CD4-positive, alpha-beta T cell treated with Interleukin-4 for 4 hours (primary cell): ENCODE measurements around the gene UBAP2.

Source experiments
- DNase-seq: peaks from one replicate; pipeline ENCODE4 v3.0.0-alpha.2; 2020

UBAP2 gene, protein sequence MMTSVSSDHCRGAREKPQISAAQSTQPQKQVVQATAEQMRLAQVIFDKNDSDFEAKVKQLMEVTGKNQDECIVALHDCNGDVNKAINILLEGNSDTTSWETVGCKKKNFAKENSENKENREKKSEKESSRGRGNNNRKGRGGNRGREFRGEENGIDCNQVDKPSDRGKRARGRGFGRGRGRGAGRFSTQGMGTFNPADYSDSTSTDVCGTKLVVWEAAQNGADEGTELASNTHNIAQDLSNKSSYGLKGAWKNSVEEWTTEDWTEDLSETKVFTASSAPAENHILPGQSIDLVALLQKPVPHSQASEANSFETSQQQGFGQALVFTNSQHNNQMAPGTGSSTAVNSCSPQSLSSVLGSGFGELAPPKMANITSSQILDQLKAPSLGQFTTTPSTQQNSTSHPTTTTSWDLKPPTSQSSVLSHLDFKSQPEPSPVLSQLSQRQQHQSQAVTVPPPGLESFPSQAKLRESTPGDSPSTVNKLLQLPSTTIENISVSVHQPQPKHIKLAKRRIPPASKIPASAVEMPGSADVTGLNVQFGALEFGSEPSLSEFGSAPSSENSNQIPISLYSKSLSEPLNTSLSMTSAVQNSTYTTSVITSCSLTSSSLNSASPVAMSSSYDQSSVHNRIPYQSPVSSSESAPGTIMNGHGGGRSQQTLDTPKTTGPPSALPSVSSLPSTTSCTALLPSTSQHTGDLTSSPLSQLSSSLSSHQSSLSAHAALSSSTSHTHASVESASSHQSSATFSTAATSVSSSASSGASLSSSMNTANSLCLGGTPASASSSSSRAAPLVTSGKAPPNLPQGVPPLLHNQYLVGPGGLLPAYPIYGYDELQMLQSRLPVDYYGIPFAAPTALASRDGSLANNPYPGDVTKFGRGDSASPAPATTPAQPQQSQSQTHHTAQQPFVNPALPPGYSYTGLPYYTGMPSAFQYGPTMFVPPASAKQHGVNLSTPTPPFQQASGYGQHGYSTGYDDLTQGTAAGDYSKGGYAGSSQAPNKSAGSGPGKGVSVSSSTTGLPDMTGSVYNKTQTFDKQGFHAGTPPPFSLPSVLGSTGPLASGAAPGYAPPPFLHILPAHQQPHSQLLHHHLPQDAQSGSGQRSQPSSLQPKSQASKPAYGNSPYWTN

DNA sequence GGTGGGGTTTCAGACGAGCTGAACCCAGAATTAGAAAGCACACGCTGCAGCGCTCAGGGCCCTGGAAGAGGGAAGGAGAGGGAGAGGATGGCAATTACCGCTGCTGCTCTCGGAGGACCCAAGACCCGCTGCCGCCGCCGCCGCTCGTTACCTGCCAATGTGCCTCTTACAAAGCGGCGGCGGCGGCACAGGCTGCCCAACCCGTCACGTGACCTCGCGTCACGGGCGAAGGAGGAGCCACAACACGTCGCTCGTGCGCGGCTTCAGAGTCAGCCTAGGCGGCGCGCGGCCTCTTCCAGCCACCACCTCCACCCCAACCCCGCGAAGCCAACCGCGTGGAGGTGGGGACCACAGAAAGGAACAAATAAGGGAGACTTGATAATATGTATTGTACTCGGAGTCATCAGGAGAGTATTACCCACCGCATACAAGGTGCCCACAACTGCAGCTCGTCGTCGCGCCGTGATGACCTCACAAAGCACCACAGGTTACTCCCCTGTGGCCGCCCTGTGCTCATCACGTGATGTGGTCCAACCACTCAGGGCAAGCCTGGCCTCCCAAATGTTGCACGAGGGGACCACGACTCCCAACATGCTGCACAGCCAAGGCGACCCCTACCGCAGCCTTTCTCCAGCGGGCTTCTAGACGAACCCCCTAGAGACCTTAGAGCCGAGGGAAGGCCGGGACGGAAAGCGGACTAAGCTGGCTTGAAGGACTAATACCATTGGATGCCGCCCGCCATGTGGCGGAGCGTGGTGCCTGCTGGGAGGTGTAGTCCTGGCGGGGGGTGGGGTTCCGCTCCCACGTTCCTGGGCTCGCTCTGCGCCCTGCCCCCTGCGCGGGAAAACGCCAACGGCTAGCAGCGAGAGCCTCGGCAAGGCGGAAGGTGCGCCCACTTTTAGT lies at the start of gene UBAP2:
UBAP2 (minus strand) TSS at position 161 of the 903 bp plus-strand sequence. CDS start 31,739 bp downstream, outside the sequence.
- DNase-seq, result peak; percentile 93

DNA sequence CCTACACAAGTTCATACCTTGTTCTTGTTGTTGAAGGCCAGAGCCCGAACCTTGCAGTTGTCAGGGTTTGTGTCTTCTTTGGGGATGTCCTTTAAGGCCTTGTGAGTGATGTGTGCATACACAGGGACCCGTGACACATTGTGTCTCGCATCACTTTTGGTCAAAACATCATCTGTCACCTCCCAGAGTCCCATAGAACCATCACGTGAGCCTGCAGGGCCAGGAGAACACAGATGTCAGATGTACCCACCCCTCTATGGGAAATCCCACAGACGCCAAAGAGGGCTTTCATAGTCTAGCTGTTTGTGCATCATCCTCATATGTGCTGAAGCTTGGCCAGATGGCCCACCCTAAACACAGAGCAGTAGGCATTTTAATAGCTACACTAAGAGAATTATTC lies 49.6 kb upstream of the UBAP2 start:
- DNase-seq, result no peak

DNA sequence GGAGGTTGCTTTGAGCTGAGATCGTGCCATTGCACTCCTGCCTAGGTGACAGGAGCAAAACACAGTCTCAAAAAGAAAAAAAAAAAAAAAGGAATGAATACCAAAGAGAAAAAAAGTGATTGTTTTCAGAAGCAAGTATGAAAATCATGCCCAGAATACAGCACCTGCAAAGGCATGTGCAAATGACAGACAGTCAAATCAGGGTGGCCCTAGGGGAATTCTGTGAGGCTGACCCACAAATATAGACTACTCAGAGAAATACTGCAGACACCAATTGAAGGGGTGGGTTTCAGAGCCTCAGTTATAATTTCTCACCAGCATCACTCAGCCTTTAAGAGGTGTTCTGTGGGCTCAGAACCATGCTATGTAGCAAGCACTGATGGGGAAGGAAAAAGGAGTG lies 49.2 kb upstream of the UBAP2 start:
- DNase-seq, result no peak

DNA sequence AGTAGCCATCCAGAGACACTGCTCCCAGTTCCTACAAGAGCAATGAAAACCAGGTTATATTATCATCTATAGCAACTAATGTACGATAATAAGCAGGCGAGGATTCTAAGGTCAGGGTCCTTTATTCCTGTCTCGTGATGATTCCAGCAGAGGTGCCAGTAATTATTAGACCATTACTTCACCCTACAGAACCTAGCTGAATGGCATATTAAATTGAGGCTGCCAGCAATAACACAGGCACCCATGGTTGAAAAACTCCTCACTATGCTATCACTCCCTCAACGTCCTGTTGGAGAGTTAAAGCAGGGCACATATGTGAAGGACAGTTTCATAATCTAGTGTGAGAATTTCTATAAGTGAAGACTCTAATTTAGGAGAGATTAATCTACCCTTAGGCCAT lies 48.1 kb upstream of the UBAP2 start:
- no peak for DNase-seq

DNA sequence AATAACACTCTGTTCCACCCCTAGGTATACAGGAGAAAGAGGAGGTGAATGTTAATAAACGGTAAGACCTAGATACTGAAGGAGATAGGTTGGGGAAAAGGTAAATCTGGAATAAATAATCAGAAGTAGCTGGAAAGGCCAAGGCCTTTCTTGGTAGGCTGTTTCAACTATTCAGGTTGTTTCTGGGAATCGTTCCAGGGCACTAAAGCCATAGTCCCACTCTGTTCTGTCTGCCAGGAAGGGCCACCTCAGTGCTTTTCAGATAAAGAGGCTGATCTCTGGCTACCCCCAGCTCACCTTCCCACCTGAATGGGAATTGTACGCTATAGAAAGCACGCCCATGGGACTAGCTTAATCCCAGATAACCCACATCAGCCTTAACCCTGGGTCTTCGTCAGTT lies 44.9 kb upstream of the UBAP2 start:
- DNase-seq, result no peak

DNA sequence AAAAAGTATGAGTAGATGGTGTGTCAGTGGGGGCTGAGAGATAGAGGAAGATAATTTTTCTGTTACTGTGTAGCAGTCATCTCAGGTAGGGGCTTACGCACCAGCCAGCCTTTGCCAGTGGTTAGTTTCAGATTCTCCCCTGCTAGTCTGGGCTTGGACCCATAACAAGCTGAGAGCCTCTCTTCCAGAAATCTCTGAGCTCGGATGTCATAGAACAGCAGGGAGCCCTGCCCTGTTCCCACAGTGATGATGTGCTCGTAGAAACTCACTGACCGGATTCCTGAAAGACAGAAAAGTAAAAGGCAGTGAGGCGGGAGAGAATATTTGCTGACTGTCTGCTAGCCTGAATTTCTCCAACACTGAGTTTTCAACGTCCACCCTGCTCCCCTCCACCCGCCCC lies 40.6 kb upstream of the UBAP2 start:
- DNase-seq, result no peak

DNA sequence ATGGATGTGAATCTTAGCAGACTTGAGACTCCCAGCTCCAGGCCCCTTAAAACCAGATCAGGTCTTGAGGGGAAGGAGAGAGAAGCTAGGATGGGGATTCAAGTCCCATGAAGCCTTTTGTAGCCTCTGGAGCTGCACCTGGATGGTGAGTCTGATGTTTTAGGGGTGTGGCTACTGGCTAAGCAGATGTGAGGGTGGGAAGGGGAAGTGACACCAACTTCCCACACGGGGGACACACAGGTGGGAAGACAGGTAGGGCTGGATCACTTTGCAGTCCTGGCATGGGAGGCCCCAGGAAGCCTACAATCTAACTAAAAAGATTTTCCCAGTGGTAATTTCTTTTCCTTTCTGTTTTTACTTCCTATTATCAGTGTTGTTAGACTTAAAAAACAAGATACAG lies 38.7 kb upstream of the UBAP2 start:
- DNase-seq, result no peak

DNA sequence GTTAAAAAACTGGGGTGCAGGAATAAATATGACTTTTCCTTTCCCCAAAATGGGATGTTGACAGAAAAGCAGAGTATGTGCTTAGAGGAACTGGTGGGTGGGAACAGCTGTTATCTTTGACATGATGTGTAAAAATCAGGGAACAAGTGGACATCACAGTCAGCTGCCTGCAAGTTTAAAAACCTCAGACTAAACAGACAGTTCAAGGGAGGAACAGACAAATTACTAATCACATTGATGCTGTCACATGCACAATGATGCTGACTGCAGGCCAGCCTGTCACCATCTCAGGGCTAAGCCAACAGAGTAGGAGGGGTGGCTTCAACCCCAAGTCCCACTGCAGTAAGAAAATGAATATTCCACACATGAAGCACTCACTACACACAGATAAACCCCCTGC lies 38.2 kb upstream of the UBAP2 start:
- DNase-seq, result no peak

DNA sequence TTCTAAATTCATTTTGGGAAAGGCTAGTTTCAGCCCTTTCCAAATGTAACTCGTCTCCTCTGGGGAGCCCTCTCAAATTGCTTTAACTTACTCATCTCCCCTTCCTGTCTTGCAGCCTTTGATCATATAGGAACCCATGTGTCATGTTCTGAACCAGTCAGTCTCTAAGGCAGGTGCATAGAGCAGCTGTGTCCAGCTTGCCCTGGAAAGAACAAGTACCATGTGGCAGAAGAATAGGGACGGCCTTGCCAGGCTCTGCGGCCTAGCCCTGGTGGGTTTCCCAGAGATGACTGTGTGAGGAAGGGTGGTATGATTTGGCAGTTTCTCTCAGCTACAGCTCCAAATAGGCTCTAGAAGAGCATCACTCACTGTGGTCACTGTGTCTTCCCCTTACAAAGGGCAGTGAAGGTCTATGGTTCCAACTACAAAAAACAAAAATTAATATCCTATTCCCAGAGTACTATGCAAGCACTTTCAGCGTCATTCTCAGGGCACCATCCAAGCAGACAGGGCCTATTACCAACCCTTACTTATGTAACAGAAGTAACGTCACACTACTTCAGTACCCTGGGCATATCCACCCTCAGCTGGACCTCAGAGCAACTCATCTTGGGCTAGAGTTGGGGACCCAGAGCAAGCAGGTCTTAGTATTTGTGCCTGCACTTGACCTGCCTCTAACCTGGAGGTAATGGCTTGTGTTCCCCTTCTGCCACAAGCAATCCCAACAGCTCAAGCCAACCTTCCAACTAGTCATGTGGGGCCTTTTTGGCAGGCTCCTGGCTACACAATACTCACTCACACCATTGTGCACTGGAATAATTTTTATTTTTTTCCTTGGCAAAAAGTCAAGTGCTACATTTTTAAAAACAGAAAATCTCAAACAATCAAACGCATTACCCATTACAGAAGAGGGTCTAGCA lies 37.2 kb upstream of the UBAP2 start:
- DNase-seq, result no peak

DNA sequence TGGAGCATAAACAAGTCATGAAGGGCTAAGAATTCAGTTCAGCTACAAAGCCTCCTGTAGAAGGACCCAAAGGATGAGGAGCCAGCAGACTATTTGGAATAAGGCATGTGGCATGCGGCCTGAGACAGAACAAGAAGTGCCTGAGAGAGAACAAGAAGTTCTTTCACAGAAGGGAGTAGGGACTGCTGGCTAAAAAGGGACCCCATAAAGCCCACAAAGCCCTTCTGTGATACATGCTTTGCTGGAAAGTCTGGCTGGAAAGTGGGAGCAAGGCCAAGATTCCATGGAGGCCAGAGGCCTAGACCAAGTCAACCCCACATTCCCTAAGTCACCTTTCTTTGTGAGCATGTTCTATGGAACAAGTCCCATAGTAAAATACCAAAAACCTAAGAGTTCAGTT lies 35.9 kb upstream of the UBAP2 start:
- no peak for DNase-seq

DNA sequence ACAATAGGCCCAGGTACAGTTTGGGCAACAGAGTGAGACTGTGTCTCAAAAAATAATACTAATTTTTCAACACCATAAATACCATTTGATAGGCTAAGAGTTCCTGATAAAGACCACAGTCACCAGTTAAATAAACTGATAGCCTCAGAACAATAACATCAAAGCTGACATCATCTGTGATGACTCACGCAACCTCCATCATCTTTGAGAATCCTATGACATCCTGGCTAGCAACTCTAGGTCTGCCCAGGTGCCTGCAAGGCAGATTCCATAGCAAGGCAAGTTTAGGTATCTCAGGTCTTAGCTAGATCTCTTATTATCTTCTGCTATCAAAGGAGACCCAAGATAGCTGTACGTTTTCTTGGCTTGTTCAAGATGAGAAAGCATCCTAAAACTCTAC lies 30.5 kb upstream of the UBAP2 start:
- no peak for DNase-seq

DNA sequence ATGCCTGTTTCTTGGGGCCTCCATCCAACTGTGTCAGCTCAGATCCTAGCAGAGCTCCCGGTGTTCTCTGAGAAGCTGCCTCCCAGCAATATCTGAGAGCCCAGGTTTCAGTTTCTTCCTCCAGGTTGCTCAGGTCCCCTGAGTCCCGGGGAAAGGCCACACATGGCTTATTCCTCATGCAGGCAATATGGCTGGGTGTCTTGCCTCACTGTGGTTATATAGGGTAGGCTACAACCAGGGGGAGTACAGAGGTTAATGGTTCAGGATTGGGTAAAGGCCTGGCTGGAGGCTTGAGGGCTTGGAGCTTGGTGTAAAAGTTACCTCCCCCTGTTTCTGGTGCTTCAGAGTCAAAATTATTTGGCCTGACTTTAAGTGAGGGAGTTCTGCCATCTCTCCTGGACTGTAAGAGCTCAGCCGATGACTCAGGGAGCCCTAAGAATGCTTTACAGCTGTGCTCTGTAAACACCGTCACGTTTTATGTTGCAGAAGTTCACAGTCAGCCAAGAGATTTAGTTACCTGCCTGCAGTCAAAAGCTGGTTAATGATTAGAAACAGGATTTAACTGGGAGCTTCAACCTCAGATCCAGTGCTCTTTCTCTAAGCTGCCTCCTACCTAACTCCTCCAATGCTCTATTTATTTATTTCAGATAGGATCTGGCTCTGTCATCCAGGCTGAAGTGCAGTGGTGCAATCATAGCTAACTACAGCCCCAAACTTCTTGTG lies 24.3 kb upstream of the UBAP2 start:
- no peak for DNase-seq

DNA sequence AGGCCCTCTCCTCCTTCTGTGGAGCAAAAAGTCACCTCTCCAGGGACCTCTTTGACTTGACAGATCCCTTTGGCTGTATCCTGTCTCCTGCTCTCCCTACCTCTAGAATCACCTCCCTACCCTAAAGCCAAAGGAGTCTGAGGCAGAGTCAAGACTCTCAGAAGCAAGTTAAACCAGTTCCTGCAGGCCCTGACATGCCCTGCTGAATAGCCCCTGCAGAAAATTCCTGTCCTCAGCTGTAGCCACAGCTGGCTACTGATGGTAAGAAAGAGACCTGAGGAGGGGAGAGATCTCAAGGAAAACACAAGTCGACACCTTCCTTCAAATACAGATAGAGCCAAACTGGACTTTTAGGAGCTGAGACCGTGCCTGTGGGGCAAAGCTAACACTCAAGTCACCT lies 23.7 kb upstream of the UBAP2 start:
- no peak for DNase-seq

DNA sequence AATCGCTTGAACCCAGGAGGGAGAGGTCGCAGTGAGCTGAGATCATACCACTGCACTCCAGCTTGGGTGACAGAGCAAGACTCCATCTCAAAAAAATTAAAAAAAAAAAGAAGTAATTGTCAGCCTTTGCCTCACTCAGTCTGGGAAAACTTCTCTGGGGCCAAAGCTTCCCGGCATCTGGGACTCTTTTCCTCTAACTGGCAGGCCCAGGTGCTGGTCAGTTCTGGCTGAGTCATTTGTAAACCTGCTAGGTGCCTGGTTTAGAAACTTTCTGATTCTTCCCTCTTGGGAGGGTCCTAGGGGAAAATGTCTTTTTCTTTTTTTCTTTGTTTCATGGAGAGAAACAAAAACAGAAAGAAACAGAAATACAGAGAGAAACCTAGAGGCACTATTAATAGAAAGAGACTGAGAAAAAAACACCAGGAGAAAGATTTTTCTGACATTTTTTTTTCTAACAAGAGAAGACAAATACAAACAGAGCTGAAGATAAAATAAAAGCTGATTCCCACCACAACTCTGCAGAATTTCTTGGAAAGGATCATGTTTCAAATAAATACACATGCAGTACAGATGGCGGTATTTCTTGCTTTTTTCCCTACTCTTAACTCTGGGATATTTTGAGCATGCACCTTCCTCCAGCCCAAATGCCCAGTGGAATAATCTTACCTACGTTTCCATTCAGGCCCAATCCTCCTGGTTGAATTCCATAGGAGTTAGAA lies 22.1 kb upstream of the UBAP2 start:
- no peak for DNase-seq

DNA sequence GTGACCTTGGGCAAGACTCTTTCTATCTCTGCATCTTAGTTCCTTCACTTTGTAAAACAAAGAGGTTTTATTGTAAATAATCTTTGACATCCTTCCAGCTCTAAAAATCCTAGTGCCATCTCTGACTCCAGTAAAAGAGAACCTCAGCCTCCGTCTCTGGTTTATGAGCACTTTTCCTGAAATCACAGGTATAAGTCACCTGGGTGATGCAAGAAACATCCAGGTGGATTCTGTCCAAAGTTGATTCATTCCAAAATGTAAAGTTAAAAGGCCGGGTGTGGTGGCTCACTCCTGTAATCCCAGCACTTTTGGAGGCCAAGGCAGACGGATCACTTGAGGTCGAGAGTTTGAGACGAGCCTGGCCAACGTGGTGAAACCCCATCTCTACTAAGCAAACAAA lies 21.1 kb upstream of the UBAP2 start:
- no peak for DNase-seq

DNA sequence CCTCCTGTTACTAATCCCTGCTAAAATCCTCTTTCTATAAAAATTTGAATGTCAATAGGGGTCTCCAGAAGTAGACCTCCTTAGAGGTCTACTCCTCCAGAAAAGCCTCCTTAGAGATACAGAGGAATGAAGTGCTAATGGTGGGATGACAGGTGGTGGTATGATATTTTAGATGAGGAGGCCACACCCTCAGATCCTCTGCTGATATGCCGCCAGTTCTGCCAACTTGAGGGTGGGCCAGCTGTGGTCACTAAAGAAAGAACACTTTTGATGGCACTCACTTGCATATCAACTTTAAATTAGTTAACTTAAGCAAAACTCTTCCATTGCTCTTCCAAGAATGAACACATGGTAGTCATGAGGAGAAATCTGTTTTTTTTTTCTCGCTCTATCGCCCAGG lies 16.9 kb upstream of the UBAP2 start:
- no peak for DNase-seq

DNA sequence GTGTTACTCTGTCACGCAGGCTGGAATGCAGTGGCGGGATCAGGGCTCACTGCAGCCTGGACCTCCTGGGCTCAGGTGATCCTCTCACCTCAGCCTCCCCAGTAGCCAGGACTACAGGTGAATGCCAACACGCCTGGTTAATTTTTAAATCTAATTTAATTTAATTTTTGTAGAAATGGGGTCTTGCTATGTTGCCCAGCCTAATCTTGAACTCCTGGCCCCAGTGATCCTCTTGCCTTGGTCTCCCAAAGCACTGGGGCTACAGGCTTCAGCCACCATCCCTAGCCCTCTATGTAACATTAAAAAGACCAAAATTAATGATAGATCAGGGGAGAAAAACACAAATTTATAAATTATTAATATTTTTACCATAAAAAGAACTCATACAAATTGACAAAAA lies 11.3 kb upstream of the UBAP2 start:
- DNase-seq, result no peak

DNA sequence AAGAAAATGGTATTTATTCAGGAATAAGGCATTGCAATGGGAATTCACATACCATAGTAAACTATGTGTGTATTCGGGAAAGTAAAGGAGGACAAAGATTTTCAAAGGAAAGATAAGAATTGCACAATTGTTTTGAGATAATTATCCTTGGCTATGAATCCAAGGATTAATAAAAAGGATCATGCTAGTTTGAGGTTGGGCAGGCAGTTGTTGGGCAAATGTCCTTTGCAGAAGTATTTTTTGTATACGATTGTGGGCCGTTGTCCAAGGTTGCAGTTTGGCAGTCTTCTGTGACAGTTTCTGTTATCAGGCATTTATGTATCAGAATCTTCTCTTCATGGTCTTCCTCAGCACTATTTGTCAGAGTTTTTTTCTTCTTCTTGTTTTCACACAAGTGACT lies 10.6 kb upstream of the UBAP2 start:
- DNase-seq, result no peak

DNA sequence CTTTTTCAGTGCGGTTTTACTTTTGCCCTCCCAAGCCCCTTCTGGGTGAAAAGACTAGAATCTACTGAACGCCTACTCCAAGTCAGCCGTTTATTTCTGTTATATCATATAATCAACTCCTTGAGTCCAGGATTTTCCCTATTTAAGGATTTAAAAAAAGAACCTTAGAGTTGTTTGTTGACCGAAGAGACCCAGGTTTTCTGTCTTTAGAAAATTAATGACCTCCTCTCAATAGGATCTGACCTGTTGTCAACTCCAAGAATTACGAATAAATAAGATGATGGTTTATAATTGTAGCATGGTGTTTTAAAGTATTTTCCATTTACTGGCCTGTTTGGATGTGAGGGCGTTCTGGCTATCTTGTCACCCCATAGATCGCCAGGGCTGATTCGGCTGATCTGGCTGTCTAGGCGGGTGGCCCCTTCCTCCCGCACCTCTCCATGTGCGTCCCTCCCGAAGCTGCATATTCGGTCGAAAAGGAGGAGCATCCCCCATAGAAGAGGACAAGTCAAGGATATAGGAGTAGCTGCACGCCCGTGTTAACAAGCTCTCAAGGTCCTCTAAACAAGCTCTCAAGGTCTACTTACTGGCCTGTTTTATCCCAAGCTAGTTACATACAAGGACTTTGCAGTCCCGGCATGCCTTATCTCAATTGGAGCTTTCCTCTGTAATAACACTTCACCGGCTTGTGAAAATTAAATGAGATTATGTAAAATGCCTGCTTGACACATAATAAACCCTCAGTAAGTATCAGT lies 1.1 kb upstream of the UBAP2 start:
- DNase-seq, result no peak
